Measurements from ENCODE around the gene JAZF1. TPM values are rescaled to one million over a fixed set of nuclear protein-coding genes. Genes with fewer than 3 reads are reported as not detected.
A peak's percentile ranks its signal among the peaks of the same experiment; 100 is the strongest.

Gene JAZF1
- total RNA-seq, 1 donor from 2014 or later: 23.2 TPM

DNA sequence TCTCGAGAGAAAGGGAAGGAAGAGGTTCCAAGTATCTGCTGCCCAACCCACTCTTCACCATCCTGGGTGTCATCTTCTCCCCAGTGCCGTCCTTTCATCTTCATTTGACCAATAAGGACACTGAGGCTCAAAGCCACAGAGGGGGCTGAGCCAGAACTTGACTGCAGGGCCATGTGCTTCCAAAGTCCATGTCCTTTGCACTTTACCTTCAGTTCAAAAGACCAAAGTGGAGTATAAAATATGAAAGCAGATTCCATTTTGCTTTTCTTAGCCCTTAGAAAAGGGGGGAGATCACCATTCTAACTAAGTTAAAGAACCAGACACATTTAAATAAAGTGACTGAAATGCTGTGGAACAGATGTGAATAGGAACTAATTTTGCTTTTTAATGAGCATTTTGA, 56.2 kb downstream of the JAZF1 start:
- intact Hi-C loops (cut with micrococcal nuclease): no loop called here
- ATAC-seq (no peak), DNase-seq (no peak)

DNA sequence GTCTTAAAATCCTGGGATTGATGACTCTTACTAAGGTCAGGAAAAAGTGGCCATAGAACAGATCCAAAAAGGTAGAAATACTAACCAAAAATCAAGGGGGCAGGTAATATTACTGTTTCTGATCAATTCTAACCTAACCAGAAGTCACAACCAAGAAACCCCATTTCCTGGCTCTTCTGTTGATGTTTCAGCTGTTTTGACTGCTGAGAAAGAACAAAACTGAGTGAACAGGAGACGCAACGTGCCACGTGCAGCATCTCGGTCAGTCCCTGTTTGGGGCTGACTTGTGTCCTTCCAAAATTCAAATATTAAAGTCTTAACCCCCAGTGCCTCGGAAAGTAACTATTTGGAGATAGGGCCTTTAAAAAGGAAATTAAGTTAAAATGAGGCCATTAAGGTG, 56.8 kb downstream of the JAZF1 start:
- DNase-seq (no peak), ATAC-seq (no peak)
- intact Hi-C loops (cut with micrococcal nuclease): no loop called here

DNA sequence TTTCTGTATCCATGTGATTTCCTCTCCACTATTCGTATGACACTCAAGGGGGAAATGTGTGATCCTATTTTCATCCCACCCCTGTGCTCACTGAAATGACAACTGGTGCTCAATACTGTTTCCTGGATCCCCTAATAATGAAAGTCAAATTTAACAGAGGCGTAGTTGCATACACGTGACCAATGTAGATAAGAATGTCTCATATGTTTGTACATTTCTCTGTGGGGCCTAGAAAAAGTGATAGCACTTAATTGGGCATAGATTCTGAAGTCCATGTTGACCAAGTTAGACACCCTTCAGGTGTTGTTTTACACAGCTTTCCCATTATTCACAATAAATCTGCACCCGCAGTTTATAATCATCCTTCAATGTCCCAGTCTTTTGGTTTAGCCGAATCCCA, 59.1 kb downstream of the JAZF1 start:
- intact Hi-C loops (cut with micrococcal nuclease): no loop called here
- ATAC-seq: no peak
- DNase-seq: no peak

DNA sequence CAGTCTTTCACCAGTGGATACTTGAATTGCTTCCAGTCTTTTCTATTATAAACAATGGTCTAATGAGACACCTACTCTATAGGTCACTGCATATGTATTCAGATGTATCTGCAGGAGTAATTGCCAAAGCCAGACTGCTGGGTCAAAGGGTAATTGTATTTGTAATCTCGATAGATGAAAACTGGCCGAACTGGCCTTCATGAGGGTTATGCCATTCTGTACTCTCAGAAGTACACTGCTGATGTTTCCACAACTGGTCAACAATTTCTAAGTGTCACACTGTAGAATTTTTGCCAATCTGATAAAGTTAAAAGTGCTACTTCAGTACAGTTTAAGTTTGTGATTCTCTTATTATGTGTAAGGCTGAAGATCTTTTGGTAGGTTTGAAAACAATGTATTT, 64.6 kb downstream of the JAZF1 start:
- ATAC-seq: peak; percentile 14
- DNase-seq: no peak
- intact Hi-C loops (cut with micrococcal nuclease): no loop called here

DNA sequence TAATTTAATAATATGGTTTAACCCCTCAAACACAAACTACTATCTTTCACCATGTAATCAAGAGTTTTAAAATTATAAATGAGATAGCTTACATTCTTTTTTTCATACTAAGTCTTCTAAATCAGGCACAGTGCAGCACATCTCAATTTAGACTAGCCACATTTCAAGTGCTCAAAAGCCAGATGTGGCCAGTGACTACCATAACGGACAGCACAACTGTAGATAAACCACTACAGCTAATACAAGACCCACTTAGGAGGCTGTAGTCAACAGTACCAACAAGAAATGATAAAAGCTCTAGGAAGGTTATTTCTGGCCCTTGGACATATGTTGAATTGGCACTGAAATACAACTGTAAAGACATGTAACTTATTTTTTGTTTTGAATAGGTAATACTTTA, 65.3 kb downstream of the JAZF1 start:
- ATAC-seq: peak; percentile 69
- DNase-seq: no peak
- intact Hi-C loops (cut with micrococcal nuclease): no loop called here

DNA sequence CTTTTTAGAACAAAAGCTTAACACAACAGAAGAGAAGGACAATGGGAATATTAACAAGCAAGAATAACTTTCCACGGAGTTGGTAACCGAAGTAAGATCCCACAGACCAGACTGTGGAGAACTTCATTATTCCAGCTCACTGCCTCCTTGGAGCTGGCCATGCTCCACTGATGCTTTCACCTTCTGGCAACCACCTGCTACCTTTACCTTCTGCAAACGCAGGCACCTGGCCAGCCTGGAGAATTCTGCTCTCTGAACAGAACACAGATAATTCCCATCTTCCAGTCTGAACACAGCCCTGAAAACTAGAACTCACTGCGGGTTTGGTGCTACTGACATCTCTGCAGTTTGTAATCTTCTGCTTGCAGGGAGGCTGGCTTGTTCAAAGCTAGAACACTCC, 66.5 kb downstream of the JAZF1 start:
- intact Hi-C loops (cut with micrococcal nuclease): no loop called here
- DNase-seq (no peak), ATAC-seq (no peak)

DNA sequence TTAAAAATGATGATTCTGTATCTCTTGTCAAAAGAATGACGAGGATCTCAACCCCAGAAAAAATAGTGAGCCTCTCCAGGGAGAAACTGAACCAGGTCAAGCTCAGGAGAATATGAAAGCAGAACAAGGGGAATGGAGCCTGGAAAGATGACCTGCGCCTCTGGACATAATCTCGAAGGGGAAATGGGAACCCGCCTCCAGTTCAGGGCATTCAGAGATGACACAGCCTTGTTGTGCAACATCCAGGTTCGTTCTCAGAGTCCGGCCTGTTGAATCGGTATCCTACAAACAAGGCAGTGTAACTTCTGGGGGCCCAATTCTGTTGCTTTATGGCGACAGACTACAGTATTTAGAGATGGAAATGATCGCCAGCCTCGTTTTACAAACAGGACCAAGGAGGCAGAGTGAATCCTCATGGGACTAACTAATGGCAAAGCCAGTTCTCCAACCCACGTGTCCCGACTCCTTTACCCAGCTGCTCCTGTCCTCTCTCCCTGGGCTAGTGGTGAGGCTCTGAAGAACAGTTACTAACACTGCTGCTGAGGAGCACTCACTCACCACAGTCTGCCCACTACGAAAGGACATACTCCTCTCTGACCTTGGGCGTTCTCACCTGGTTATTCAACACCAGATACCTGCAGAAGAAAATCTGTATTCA, 67.6 kb downstream of the JAZF1 start:
- DNase-seq (no peak), ATAC-seq (peak; percentile 14)
- intact Hi-C loops (cut with micrococcal nuclease): no loop called here

DNA sequence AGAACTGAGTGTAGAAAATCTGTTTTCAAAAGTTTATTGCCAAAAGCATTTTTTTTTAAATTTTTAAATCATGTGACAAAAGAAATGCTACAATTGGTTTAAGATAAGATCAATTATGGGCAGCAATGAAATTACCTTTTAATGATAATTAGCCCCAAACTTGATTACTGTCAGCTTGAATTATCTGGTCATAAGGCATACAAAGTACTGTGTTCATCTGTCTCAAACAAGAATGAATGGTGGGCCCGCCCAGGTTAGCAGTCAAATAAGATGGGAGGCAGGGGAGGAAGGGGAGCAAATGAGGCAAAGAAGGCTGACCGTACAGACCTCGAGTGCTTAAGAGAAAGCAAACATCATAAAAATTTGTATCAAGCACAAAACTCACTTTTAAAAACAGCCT, 68.1 kb downstream of the JAZF1 start:
- intact Hi-C loops (cut with micrococcal nuclease): no loop called here
- ATAC-seq (no peak), DNase-seq (no peak)

DNA sequence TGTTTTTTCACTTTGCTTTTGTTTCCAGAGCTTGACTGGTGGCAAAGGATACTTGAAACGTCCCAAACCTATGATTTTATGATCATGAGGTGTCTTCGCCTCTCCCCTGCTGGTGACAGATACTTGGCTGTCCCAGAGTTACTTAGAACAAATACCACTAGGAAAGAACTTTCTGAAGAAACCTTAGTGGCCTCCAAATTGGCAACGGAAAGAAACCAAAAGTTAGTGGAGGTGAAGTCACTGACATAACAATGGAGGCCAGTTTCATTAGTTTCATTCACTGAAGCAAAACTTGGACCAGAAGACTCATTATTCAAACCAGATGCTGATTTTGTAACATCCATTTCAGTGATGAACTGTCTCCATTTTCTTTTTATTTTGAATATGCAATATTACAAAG, 68.6 kb downstream of the JAZF1 start:
- no peak for ATAC-seq
- no peak for DNase-seq
- intact Hi-C loops (cut with micrococcal nuclease): no loop called here

DNA sequence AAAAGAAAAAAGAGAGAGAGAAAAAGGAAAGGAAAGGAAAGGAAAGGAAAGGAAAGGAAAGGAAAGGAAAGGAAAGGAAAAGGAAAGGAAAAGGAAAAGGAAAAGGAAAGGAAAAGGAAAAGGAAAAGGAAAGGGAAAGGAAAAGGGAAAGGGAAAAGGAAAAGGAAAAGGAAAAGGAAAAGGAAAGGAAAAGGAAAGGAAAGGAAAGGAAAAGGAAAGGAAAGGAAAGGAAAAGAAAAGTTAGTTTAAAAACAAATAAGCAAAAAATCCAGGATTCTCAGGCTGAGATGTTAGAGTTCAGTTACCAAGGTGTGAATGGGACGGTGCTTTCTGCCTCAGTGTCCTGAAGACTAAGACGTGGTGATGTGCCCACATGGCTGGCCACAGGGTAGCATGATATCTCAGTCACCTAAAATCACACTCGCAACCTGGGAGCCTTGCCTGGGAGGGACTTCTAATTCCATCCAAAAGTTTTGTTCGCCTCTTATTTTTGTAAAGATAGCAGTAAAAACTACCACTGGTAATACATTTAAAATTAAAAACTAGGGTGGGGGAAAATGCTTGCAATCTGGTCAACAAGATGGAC, 70.1 kb downstream of the JAZF1 start:
- DNase-seq: no peak
- intact Hi-C loops (cut with micrococcal nuclease): no loop called here
- no peak for ATAC-seq

DNA sequence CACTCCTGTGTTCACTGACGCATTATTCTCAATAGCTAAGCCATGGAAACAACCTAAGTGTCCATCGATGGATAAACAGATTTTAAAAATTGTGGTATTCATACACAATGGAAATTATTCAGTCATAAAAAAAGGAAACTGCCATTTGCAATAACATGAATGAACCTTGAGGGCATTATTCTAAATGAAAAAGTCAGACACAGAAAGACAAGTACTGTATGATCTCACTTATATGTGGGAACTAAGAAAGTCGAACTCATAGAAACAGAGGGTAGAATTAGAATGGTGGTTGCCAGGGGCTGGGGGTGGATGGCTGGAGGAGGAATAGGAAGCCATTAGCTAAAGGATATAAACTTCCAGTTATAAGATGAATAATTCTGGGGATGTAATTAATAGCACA, 71.8 kb downstream of the JAZF1 start:
- ATAC-seq (no peak), DNase-seq (no peak)
- intact Hi-C loops (cut with micrococcal nuclease): loop anchor here (10.0 kb wide), 1 partner anchor 66 kb away; no protein-coding TSS in a partner anchor

DNA sequence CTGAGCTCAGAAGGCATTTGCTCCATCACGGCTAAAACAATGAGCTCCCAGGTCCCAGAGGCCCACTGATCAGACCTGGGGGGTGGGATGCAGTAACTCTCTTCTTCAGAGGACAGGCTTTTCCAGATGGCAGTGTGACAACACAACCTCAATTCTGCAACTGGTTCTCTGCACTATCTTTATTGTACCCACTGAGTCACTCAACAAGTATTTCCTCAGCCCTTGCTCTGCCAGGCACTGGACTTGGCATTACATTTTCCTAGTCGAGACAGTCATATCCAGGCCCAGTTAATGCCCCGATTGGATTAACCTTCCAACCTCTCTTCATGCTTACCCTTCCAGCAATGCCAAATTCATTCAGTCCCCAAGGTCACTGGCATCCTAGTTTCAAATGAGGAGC, 72.6 kb downstream of the JAZF1 start:
- DNase-seq: no peak
- intact Hi-C loops (cut with micrococcal nuclease): loop anchor here (10.0 kb wide), 1 partner anchor 67 kb away; no protein-coding TSS in a partner anchor
- ATAC-seq: peak; percentile 22

DNA sequence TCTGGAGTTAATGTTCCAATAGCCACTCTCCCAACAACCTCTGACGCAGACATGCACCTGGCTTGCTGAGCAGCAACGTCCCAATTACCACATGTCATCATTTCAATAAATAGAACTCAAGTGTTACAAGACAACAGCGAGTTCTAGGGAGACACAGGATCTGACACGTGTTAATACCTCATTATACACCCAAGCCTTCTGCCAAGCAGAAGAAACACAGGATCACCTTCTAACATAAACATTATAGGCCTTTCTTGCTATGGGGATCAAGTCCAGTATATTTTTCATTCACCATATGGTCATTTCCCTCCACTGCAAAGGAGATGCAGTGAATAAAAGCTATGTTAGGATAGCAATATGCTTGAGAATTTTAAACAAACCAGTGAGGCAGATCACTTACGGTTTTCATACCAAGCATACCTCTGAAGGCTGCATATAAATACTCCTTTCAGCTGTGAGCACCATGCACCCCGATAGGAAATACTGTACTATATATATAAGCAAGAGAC, 74.2 kb downstream of the JAZF1 start:
- intact Hi-C loops (cut with micrococcal nuclease): loop anchor here (10.0 kb wide), 1 partner anchor 68 kb away; no protein-coding TSS in a partner anchor

DNA sequence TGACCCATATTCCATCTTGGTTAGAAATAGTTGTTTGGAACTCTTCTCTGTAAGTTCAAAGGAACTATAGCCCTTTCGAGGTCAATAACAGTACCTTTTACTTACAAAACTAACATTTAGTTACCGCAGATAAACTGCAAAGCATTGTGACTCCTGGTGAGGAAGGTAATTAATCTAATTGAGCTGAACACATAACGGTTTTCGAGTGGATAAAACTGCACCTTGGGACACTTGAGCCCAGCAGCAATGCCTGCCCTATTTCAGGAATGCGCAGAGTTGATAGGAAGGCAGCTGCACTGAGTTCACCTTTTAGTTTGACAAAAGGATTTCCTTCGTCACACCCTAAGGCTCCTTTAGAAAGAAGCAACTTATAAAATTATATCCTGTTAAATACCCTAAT, 75.4 kb downstream of the JAZF1 start:
- ATAC-seq (peak; percentile 44), DNase-seq (no peak)
- intact Hi-C loops (cut with micrococcal nuclease): loop anchor here (10.0 kb wide), 1 partner anchor 70 kb away; no protein-coding TSS in a partner anchor

More for the DNA sequence above, 74.2 kb downstream of the JAZF1 start:
- peak; percentile 83 for ATAC-seq
- peak; percentile 37 for DNase-seq

DNA sequence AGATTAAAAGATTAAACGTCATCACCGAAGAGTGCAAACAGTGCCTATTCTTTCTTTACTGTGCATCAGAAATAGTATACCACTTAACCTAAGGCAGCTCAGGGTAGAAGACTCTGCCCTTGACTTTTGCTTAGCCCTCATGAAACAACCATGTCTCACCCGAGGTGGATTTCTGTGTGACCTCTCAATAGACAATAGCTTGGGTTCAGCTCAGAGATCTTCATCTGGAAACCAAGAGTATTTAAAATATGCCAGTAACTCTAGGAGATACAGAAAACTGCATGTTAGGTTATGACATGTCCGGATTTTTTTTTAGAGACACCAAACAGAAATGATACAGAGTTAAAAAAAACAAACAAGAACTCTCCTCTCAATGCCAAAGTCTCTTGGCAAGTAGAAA, 75.8 kb downstream of the JAZF1 start:
- no peak for DNase-seq
- intact Hi-C loops (cut with micrococcal nuclease): loop anchor here (10.0 kb wide), 1 partner anchor 70 kb away; no protein-coding TSS in a partner anchor

DNA sequence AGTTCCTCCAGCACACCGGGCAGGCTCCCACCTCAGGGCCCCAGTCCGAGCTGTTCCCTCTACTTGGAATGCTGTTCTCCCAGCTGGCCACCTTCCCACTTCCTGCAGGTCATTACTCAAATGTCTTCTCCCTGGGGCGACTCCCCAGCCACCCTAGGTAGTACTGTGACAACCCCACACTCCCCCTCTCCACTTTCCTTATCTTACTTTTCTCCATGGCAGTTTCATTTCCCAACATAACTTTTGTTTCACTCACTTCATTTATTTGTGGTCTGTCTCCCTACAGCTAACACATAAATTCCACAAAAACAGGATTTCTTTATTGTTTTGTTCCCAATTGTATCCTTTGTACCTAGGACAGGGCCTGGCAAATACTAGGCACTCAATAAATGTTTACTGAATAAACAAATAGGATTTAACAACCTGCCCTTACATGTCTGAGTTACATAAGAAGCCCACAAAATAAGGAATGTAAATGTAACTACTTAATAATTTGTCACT, 76.5 kb downstream of the JAZF1 start:
- peak; percentile 10 for ATAC-seq
- DNase-seq: peak; percentile 42
- intact Hi-C loops (cut with micrococcal nuclease): loop anchor here (10.0 kb wide), 1 partner anchor 71 kb away; no protein-coding TSS in a partner anchor

More for the DNA sequence above, 75.8 kb downstream of the JAZF1 start:
- no peak for ATAC-seq

DNA sequence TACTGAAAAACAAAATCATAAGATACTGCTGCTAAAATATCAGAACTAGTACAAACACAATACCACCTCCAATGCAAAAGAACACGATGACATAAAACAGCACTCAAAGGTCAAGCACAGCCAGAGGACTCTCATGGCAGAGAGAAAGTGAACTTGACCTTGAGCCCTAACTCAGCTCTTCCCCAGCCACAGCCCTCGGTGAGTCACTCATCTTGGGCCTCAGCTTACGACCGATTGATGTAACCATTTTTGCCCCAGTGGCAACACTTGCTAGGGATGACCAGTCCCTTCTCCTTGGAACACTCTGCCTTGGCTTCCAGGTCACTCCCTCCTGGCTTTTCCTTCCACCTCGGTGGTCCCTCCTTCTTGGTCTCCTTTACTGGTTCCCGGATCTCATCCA, 77.8 kb downstream of the JAZF1 start:
- DNase-seq (no peak), ATAC-seq (peak; percentile 49)
- intact Hi-C loops (cut with micrococcal nuclease): loop anchor here (10.0 kb wide), 1 partner anchor 72 kb away; no protein-coding TSS in a partner anchor

DNA sequence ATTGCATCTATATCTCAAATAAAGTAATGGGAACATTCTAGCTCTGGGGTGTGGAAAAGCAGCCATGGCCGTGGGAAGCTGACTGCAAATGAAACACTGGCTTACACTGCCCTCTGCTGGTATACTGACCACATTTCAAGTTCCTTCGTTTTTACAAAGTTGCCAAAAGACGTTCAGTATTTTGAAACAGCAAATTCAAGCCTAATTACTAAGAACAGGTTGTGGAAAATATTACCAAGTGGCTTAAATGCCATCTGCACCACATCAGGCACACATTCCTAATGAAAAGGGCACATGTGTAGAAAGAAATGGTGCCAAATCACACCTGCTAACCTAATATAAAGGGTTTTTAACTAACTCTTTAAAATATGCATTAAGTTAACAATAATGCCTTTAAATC, 83.9 kb downstream of the JAZF1 start:
- intact Hi-C loops (cut with micrococcal nuclease): no loop called here
- DNase-seq: peak; percentile 43
- ATAC-seq: peak; percentile 76

DNA sequence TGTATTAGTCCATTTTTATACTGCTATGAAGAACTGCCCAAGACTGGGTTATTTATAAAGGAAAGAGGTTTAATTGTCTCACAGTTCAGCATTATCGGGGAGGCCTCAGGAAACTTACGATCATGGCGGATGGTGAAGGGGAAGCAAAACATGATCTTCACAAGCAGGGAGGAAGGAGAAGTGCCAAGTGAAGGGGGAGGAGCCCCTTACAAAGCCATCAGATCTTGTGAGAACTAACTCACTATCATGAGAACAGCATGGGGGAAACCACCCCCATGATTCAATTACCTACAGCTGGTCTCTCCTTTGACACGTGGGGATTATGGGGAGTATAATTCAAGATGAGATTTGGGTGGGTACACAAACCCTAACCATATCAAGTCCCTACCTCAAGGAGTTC, 85.4 kb downstream of the JAZF1 start:
- intact Hi-C loops (cut with micrococcal nuclease): no loop called here
- ATAC-seq (no peak), DNase-seq (no peak)

DNA sequence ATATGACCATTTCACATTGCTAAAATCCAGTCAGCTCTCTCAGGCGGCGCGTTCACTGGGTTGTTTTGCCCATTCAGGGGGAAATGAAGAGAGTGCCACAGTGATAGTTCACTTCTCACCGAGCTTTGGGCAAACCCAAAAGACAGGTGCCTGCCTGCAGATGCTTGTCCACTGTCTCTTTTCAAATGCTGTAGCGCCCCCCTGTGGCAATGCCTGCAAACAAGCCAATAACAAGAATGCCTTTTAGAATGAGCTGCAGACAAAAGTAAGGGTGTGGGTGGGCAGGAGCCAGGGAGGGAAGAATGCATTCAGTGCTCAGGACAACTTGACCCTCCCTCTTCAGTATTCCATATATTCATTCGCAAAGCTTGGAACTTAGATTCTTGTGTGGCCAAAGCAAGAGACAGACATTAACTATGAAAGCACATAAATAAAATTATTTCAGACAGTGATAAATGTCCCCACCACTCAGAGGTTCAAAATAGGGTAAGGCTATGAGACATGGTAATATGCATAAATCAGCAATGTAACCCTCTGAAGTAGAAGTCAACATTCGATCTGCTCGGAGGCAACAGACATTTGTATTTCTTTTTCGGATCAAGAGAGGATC, 86.9 kb downstream of the JAZF1 start:
- ATAC-seq (no peak), DNase-seq (peak; percentile 75)
- intact Hi-C loops (cut with micrococcal nuclease): no loop called here
